HG02610 (cell line): ENCODE data around the gene CDK14.

ENCODE experiments used
- ATAC-seq: cut with Tn5 transposase; IDR thresholded peaks from one replicate; pipeline ENCODE4 v1.9.1; 2021; ENCODE audit warnings: mild to moderate bottlenecking, moderate library complexity; ENCODE audit not compliant: unreplicated experiment

The CDK14 gene

DNA sequence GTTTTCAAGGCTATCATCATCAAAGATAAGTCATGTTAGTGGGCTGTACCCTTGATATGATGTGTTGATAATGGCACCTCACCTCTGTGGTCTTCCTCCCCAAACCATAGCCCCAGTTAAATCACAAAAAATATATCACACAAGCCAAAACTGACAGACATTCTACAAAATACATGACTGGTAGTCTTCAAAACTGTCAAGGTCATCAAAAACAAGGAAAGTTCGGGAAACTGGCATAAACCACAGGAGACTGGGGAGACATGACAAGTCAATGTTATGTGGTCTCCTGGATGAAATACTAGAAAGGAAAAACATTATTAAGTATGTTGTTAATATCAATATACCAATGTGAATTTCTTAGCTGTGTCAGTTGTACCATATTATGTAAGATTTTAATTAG lies 388.6 kb downstream of the CDK14 start:
- ATAC-seq = no peak

DNA sequence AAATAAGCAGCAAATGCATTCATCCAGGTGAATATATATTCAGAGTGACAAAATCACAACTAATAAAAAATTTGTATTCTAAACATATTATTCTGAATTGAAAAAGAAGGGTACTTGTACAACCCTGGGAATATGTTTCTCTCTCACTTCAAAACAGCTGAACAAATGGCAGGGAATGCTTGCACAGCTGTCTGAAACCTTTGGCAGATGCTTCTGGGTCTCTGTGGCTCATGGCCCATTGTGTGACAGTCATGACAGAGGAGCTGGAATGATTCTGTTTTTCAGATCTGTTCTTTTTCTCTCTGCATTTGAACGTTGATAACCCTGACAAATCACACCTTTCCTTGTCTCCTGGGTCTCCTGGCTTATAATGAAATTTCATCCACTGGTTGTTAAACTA lies 392.4 kb downstream of the CDK14 start:
- ATAC-seq = no peak

DNA sequence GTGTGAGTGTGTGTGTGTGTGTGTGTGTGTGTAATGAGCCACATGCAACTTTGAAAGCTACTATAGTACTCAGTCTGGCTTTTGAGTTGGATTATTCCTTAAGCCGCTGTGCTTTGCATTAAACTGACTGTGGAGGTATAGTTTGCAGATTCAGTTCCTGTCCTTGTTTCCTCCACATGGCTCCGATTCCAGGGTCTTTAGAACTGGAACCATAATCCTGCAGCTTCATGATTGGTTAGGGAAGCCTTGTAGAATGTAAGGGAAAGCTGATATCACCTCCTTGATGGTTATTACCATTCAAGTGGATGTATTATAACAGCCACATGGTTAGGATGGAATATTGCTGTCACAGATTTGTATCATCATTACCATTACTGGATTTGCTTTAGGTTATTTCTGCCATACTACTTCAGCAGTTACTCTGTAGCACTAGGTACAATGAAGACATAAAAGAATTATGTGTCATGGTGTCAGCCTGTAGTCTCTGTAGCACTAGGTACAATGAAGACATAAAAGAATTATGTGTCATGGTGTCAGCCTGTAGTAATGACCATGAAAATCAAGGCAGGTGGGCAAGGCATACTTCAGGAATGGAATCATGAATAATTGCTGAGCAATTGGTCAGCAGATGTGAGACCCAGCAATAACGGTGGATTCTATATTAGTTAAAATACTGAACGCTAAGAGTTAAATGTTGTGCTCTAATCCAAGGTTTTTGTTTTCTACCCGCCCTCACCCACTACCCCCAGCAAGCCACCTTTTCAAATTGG lies 393.1 kb downstream of the CDK14 start:
- ATAC-seq = no peak

DNA sequence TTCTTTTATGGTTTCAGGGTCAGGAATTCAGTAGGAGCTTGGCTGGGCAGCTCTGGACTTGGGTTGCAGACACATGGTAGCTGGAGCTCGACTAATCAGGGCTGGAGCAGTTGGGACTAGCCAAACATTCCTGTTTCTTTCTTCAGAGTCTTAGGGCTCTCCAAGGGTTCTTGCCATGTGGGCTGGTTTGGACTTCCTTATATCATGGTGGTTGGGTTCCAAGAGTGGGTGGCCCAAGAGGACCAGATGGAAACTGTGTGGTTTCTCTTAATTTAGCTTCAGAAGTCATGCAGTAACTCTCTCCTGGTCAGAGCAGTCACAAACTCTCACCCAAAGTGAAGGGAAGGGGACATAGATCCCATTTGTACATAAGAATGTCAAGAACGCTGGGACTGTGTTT lies 398.0 kb downstream of the CDK14 start:
- ATAC-seq = no peak

GRCh38 chr7:90994601-90995000 lies 398.5 kb downstream of the CDK14 start:
- ATAC-seq = no peak

DNA sequence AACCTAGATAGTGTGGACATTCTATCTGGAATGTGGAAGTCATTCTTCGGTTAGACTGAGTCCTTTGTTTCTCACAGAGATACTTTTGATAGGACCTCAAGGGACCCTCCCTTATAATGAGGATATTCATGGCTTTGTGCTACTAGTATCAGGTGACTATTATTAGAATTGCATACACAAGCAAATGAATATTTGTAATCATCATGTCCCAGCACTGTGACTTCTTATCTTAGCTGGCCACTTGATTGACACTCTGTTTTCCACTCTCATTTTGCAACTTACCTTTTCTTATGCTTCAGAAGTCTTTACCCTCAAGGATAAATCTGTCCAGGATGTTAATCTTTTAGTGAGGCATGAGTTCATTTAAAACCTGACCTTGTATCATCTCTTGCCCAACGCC lies 399.9 kb downstream of the CDK14 start:
- no peak for ATAC-seq

DNA sequence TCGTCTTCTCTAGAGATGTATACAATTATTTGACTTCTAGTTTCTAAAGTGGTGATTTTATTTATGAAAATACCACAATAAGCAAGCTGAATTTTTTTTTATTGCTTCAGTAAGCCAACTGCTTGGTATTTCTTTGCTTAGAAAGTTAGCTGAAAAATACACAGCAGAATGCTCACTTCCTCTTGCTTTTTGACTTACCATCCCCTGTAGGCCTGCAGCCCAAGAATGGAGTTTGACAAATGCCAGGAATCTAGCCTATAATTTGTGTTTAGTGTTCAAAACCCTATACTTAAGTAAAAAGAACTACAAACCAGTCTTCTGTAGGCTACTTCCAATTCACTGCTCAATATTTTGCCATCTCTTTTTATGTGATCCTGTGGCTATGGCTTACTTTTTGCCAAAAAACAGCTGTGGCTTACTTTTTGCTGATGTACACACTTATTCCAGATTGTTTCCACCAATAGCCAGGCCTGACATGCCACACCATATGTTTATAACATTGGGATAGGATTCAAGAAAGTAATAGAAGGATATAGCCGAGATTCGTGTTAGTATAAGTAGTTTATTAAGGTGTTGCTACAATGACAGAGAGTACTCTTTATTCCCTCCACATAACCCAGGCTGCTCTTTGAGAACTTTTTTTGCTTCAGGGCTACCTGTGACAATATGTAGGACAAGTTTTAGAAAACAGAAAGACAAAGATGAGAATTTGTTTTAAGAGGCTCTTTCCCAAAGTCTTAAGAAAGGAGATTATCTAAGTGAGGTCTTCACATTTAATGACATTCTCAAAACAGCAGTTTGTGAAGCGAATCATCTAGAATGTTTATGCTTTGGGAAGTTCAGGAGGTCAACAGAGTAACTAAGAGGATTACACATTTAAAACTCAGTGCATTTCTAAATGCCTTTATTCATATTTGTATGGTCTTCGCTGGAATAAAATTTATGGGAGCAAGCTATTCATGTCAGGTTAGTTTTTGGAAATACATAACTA lies 404.2 kb downstream of the CDK14 start:
- ATAC-seq = no peak

DNA sequence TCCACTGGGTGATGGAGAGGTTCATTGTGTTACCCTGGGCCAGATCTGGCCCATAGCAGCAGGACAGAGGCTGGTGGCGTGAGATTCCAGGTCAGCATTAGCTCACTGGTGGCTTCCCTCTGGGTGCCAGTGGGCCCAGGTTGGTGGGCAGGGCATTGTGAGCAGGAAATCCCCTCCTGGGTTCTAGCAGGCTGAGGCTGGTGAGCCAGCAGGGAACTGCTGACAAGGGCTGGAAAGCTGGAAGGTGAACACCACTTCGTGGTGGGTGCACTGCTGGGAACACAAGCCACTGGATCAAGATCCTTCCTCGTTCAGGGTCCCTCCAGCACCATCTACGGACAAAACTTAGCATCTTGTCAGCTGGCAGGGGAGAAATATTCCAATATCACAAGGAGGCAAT lies 408.9 kb downstream of the CDK14 start:
- ATAC-seq = no peak

- no peak for ATAC-seq
These were observed 409.7 kb downstream of the CDK14 start for GRCh38 chr7:91005841-91006240.

DNA sequence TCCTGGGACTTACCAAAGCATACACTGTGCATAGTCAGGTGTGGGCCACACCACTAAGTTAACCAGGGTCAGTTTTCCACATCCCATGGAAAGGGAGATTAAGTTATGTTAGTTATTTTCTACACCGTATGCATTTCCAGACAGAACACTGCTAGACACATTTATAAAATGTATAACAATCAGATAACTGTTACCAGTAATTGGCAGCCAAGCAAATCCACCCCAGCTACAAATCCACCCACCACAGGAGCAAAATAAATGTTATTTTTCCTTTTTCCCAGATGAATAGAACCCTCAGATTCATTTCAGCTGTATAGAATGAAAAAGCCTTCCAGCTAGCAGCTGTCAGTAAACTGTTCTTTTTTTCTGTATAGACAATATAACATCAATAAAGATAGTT lies 411.2 kb downstream of the CDK14 start:
- no peak for ATAC-seq

GRCh38 chr7:91013078-91013477 lies 417.0 kb downstream of the CDK14 start:
- ATAC-seq = peak; percentile 50

GRCh38 chr7:91019686-91020385 lies 423.7 kb downstream of the CDK14 start:
- ATAC-seq = no peak

- no peak for ATAC-seq
These were observed 424.7 kb downstream of the CDK14 start for GRCh38 chr7:91020636-91021385.

- ATAC-seq = no peak
These were observed 425.8 kb downstream of the CDK14 start for GRCh38 chr7:91021956-91022355.

GRCh38 chr7:91025906-91026390 lies 429.8 kb downstream of the CDK14 start:
- ATAC-seq = no peak

DNA sequence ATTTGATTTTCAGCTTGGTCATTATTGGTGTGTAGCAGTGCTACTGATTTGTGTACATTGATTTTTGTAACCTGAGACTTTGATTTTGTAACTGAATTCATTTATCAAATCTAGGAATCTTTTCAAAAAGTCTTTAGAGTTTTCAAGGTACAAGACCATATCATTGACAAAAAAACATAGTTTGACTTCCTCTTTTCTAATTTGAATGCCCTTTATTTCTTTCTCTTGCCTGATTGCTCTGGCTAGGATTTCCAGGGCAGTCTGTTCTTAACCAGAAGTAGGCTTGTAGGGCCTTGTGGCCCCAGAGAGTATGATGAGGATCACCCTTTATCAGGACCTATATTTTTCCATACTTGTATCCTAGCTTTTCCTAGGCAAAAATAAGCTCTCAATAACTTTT lies 433.6 kb downstream of the CDK14 start:
- no peak for ATAC-seq

GRCh38 chr7:91030680-91031380 lies 434.7 kb downstream of the CDK14 start:
- ATAC-seq = no peak

DNA sequence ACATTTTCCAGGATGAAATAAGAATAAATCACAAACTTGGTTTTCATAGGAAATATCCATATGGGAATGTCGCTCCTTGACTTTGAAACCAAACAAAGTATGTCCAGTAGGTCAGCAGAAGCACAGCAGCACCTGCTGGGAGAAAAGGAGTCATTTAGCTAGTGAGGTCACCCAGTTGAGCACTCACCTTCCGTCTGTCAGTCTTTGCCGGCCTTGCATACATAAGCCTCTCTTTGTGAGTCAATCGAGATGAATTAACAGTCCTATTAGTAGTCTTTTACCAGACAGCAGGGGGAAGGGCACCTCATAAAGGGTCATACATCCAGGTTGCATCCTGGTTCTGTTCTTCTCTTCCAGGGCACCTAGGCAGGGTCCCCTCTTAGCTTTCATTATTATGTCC lies 435.6 kb downstream of the CDK14 start:
- ATAC-seq = no peak

- no peak for ATAC-seq
These were observed 437.5 kb downstream of the CDK14 start for GRCh38 chr7:91033574-91033973.
